H1 (cell line): ENCODE measurements around the gene RTCA. TPM values are rescaled to one million over a fixed set of nuclear protein-coding genes. Genes with fewer than 3 reads are reported as not detected.

Experiments used
- CTCF ChIA-PET: fragments of 300-600 bp; sonication (Branson Sonifier 250); formaldehyde crosslinking; loops from one replicate; lab custom pipeline; 2021; ENCODE audit not compliant: partially characterized antibody; lab: Charles Lee
- POLR2A ChIA-PET: fragments of 300-600 bp; sonication (Branson Sonifier 250); formaldehyde crosslinking; loops from one replicate; lab custom pipeline; 2021; ENCODE audit warnings: inconsistent platforms; ENCODE audit not compliant: partially characterized antibody; lab: Charles Lee
- DNase-seq, 2 experiments: peaks; one replicate each; pipeline versions ENCODE4 v3.0.0 to v3.0.0-alpha.2; 2010 to 2022; ENCODE audit warnings: low spot score in 2 of 2, low read depth in 1 of 2, mixed read lengths in 1 of 2
- FAIRE-seq: peaks from 2 replicates; lab custom pipeline; 2011; peaks lifted over from hg19 to GRCh38; lab: Jason Lieb, UNC
- H2AFZ ChIP-seq: 2 replicates; pipeline ENCODE4 v1.8.1; 2012; ENCODE audit warnings: low read length, inconsistent platforms
- H2AK5ac ChIP-seq: 2 replicates; pipeline ENCODE4 v1.6.1; 2013; ENCODE audit warnings: low read depth, low read length
- H2BK120ac ChIP-seq: replicated peaks from 2 replicates; pipeline ENCODE3; 2013; ENCODE audit warnings: low read depth, low read length, inconsistent platforms
- H2BK12ac ChIP-seq: 2 replicates; pipeline ENCODE4 v1.6.1; 2013; ENCODE audit warnings: low read depth, low read length
- H2BK15ac ChIP-seq: 2 replicates; pipeline ENCODE4 v1.6.1; 2013; ENCODE audit warnings: low read length
- H2BK20ac ChIP-seq: 2 replicates; pipeline ENCODE4 v1.6.1; 2013; ENCODE audit warnings: low read length
- H2BK5ac ChIP-seq: 2 replicates; pipeline ENCODE4 v1.6.1; 2013; ENCODE audit warnings: low read depth, low read length
- H3K14ac ChIP-seq: 2 replicates; pipeline ENCODE4 v1.6.1; 2013; ENCODE audit warnings: inconsistent platforms; ENCODE audit not compliant: insufficient read length
- H3K18ac ChIP-seq: 2 replicates; pipeline ENCODE4 v1.6.1; 2013; ENCODE audit warnings: low read length; ENCODE audit errors: extremely low read depth
- H3K23ac ChIP-seq: 2 replicates; pipeline ENCODE4 v1.6.1; 2013; ENCODE audit warnings: inconsistent platforms; ENCODE audit not compliant: insufficient read length
- H3K23me2 ChIP-seq: 2 replicates; pipeline ENCODE4 v1.6.1; 2013; ENCODE audit warnings: low read depth, low read length
- H3K27ac ChIP-seq: 2 replicates; pipeline ENCODE4 v1.6.1; 2011; ENCODE audit warnings: low read depth, low read length, inconsistent platforms
- H3K27me3 ChIP-seq, 4 experiments: replicated peaks in 1 of 4; 1 replicate in 1 of 4; 2 replicates in 3 of 4; pipeline versions ENCODE4 v1.6.1 to v1.8.1; 2011 to 2013; ENCODE audit warnings: low read length in 3 of 4, mild to moderate bottlenecking in 3 of 4, inconsistent platforms in 2 of 4, mixed read lengths in 2 of 4, moderate library complexity in 1 of 4; ENCODE audit not compliant: control insufficient read depth in 3 of 4, insufficient read depth in 3 of 4; ENCODE audit errors: extremely low read depth in 1 of 4
- H3K36me3 ChIP-seq, 4 experiments: 2 replicates each; pipeline versions ENCODE4 v1.6.1 to v1.8.1; 2011 to 2013; ENCODE audit warnings: mild to moderate bottlenecking in 4 of 4, low read length in 3 of 4, moderate library complexity in 2 of 4, control low read depth in 1 of 4, inconsistent platforms in 1 of 4; ENCODE audit not compliant: insufficient read depth in 4 of 4, control insufficient read depth in 2 of 4
- H3K4ac ChIP-seq: replicated peaks from 2 replicates; pipeline ENCODE3; 2013; ENCODE audit warnings: low read length, low read depth, mixed read lengths, inconsistent platforms; ENCODE audit not compliant: insufficient read length
- H3K4me1 ChIP-seq, 4 experiments: replicated peaks in 1 of 4; 1 replicate in 1 of 4; 2 replicates in 3 of 4; pipeline versions ENCODE4 v1.6.1 to v1.8.1; 2011 to 2013; ENCODE audit warnings: low read length in 3 of 4, inconsistent platforms in 2 of 4, mixed read lengths in 1 of 4; ENCODE audit not compliant: insufficient read depth in 4 of 4, control insufficient read depth in 3 of 4
- H3K4me2 ChIP-seq, 2 experiments: 2 replicates each; pipeline versions ENCODE4 v1.6.1 to v1.8.1; 2011 to 2013; ENCODE audit warnings: low read depth in 2 of 2, low read length in 2 of 2, control low read depth in 1 of 2, inconsistent platforms in 1 of 2, mild to moderate bottlenecking in 1 of 2; ENCODE audit not compliant: insufficient read depth in 1 of 2
- H3K4me3 ChIP-seq, 4 experiments: fragments of 200-600, 300-600 bp in 1 of 4; sonication (generic), shearing (Covaris generic), sonication (Bioruptor Twin) in 1 of 4; 2 replicates each; pipeline versions ENCODE4 v1.5.1 to v1.8.1; 2011 to 2016; ENCODE audit warnings: low read length in 4 of 4, low read depth in 3 of 4, control low read depth in 2 of 4, inconsistent platforms in 2 of 4, mild to moderate bottlenecking in 2 of 4, mixed read lengths in 1 of 4, moderate library complexity in 1 of 4; ENCODE audit not compliant: insufficient read depth in 2 of 4; ENCODE audit errors: extremely low read depth in 1 of 4
- H3K56ac ChIP-seq: replicated peaks from 2 replicates; pipeline ENCODE3; 2013; ENCODE audit warnings: low read depth, mild to moderate bottlenecking, mixed read lengths, low read length, inconsistent platforms; ENCODE audit not compliant: insufficient read length
- H3K79me1 ChIP-seq: 2 replicates; pipeline ENCODE4 v1.6.1; 2013; ENCODE audit warnings: low read depth, low read length, control low read depth
- H3K79me2 ChIP-seq, 2 experiments: 2 replicates each; pipeline versions ENCODE4 v1.6.1 to v1.8.1; 2012 to 2013; ENCODE audit warnings: low read length in 2 of 2, mild to moderate bottlenecking in 2 of 2, inconsistent platforms in 1 of 2; ENCODE audit not compliant: insufficient read depth in 2 of 2, control insufficient read depth in 1 of 2
- H3K9ac ChIP-seq, 4 experiments: replicated peaks in 1 of 4; 1 replicate in 1 of 4; 2 replicates in 3 of 4; pipeline versions ENCODE4 v1.6.1 to v1.8.1; 2011 to 2013; ENCODE audit warnings: low read depth in 3 of 4, low read length in 3 of 4, control low read depth in 2 of 4, mild to moderate bottlenecking in 2 of 4, moderate library complexity in 2 of 4, inconsistent platforms in 1 of 4; ENCODE audit errors: extremely low read depth in 1 of 4
- H3K9me3 ChIP-seq, 2 experiments: 2 replicates each; pipeline versions ENCODE4 v1.6.1 to v1.8.1; 2012 to 2013; ENCODE audit warnings: mild to moderate bottlenecking in 2 of 2, moderate library complexity in 2 of 2, control low read depth in 1 of 2, inconsistent platforms in 1 of 2, low read depth in 1 of 2, low read length in 1 of 2, mixed read lengths in 1 of 2; ENCODE audit not compliant: insufficient read depth in 2 of 2
- H4K20me1 ChIP-seq, 2 experiments: replicated peaks in 1 of 2; 2 replicates each; pipeline versions ENCODE3 to v1.8.1; 2011 to 2013; ENCODE audit warnings: inconsistent platforms in 2 of 2, low read length in 2 of 2, mild to moderate bottlenecking in 1 of 2; ENCODE audit not compliant: insufficient read depth in 2 of 2, control insufficient read depth in 1 of 2
- H4K5ac ChIP-seq: 2 replicates; pipeline ENCODE4 v1.6.1; 2013; ENCODE audit warnings: low read length, low read depth, mixed read lengths, inconsistent platforms; ENCODE audit not compliant: insufficient read length
- H4K8ac ChIP-seq: 2 replicates; pipeline ENCODE4 v1.8.0; 2013; ENCODE audit warnings: mild to moderate bottlenecking, moderate library complexity, low read length, inconsistent platforms; ENCODE audit not compliant: insufficient read depth; ENCODE audit errors: extremely low read depth
- H4K91ac ChIP-seq: replicated peaks from 2 replicates; pipeline ENCODE3; 2013; ENCODE audit warnings: low read length, mixed read lengths, inconsistent platforms; ENCODE audit not compliant: insufficient read length
- BCL11A ChIP-seq, 2 experiments: IDR thresholded peaks; one replicate each; pipeline ENCODE4 v1.6.1; 2011; ENCODE audit warnings: low read depth in 2 of 2, low read length in 2 of 2, mild to moderate bottlenecking in 2 of 2
- JUND ChIP-seq: IDR thresholded peaks from 2 replicates; pipeline ENCODE4 v1.6.1; 2011; ENCODE audit warnings: mild to moderate bottlenecking, improper control_type of control experiment, low read length
- PHF8 ChIP-seq: fragments of 200-600 bp; sonication (generic); conservative IDR thresholded peaks from 2 replicates; pipeline ENCODE4 v1.7.1; 2012; ENCODE audit warnings: low read depth, mild to moderate bottlenecking, inconsistent platforms, low read length, moderate library complexity
- SIX5 ChIP-seq: IDR thresholded peaks from 2 replicates; pipeline ENCODE4 v1.6.1; 2011; ENCODE audit warnings: mild to moderate bottlenecking, low read depth, low read length
- SP2 ChIP-seq: IDR thresholded peaks from 2 replicates; pipeline ENCODE4 v1.6.1; 2012; ENCODE audit warnings: mild to moderate bottlenecking, low read length, inconsistent platforms
- YY1 ChIP-seq: IDR thresholded peaks from 2 replicates; pipeline ENCODE4 v1.6.1; 2011; ENCODE audit warnings: low read depth, mild to moderate bottlenecking, low read length
- WGBS, 2 experiments: shearing (Covaris generic) in 1 of 2; methylation state at CpG; one replicate each; pipeline versions ENCODE4 v1.1.6 to v1.1.7; 2013 to 2015; ENCODE audit warnings: low lambda C conversion rate in 2 of 2, mixed read lengths in 2 of 2, inconsistent platforms in 1 of 2, low coverage in 1 of 2, missing lambda C conversion rate in 1 of 2; ENCODE audit not compliant: insufficient replicate concordance in 2 of 2, insufficient coverage in 1 of 2, insufficient read length in 1 of 2; ENCODE audit errors: extremely low coverage in 1 of 2, missing lambda C conversion rate in 1 of 2; 5-methylcytosine and 5-hydroxymethylcytosine counted together
- polyA plus RNA-seq, 7 experiments: library from polyadenylated mRNA; depleted of rRNA in 3 of 7; stranded (reverse) in 5 of 7; unstranded in 2 of 7; fragments of >200 nt in 5 of 7; fragments of 200-250 nt in 2 of 7; gene quantifications; 1 replicate in 5 of 7; 2 replicates in 1 of 7; 4 replicates in 1 of 7; pipeline versions ENCODE4 v1.2.1 to v1.2.3, GENCODE V29; 2011 to 2013; ENCODE audit warnings: missing spikeins in 2 of 7, mixed read lengths in 2 of 7
- total RNA-seq: library from RNA; stranded (reverse); fragmentation: NEBNext Ultra II Directional; extraction: Animal tissue kit (Norgen Biotek cat#: 25700); gene quantifications from 2 replicates; pipeline ENCODE4 v1.2.1, GENCODE V29; 2021

RTCA gene
- total and polyA plus RNA-seq, 2 of the 8 experiments (the other 6 are each of a cell fraction or from before 2014, with no cell fraction given), result 13.8 to 31.6 TPM

DNA sequence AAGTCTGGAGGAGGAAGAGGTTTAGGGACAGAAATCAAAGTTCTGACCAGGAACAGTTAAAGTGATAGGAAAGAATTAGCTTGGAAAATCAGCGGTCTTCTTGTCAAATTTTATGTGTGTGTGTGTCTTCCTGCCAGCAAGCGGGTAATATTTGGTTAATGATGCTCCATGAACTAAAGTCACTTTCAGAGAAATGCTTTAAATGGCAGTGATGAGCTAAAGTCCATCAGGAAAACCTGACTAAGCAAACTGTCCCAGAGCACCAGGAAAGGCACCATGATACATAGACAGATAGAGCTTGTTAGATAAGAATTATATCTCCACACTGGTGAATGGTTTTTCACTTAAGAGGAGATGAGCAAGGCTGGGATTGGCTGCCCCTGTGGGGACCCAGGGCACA, 76.3 kb downstream of the RTCA start:
- H3K79me2 ChIP-seq, result no peaks in the 10 kb centered on the region
- H2BK5ac ChIP-seq, result no peak overlapping the region
- no peaks in the 10 kb centered on the region; a peak in 1 of 8 replicates for H3K36me3 ChIP-seq
- H3K27me3 ChIP-seq, result no peaks in the 10 kb centered on the region
- no peak overlapping the region for H4K91ac ChIP-seq
- no peaks in the 10 kb centered on the region for H3K9me3 ChIP-seq
- H3K23me2 ChIP-seq, result no peaks in the 10 kb centered on the region
- no peak overlapping the region for H4K5ac ChIP-seq
- no peak overlapping the region for H4K8ac ChIP-seq
- FAIRE-seq, result no peak
- TF ChIP-seq YY1, result no peak
- no peak for TF ChIP-seq PHF8
- TF ChIP-seq SP2, result no peak
- no peak for TF ChIP-seq SIX5
- TF ChIP-seq JUND, result no peak
- no peak for TF ChIP-seq BCL11A (IDR thresholded peaks at IDR 0.05; ENCODE audit: low read depth in 2 of 2, low read length in 2 of 2)
- TF ChIP-seq, all 59 proteins: peak for 0
- no peaks in the 10 kb centered on the region for H3K79me1 ChIP-seq
- ChIA-PET CTCF (interaction anchor here (1.1 kb wide), 1 partner anchor 15 kb away, joined by 3 read pairs; no protein-coding TSS in a partner anchor), POLR2A (interaction anchor here (1.9 kb wide), 1 partner anchor 10 kb away, joined by 10 read pairs; the partner anchor contains the start of gene CDC14A)
- H3K23ac ChIP-seq, result no peak overlapping the region
- H3K27ac ChIP-seq, result no peak overlapping the region
- H3K4me3 ChIP-seq, result no peak overlapping the region
- H3K4ac ChIP-seq, result no peak overlapping the region
- no peak for DNase-seq
- H2BK120ac ChIP-seq, result no peak overlapping the region
- no peaks in the 10 kb centered on the region for H4K20me1 ChIP-seq
- H2BK20ac ChIP-seq, result no peak overlapping the region
- no peak overlapping the region for H3K9ac ChIP-seq
- peak overlapping the region; percentile 6 for H3K56ac ChIP-seq
- H2AFZ ChIP-seq, result no peak overlapping the region
- H3K14ac ChIP-seq, result no peak overlapping the region
- no peak overlapping the region for H2BK15ac ChIP-seq
- no peak overlapping the region for H3K18ac ChIP-seq
- no peak overlapping the region for H3K4me2 ChIP-seq
- peaks cover 0 to 4% (median 0%) of the 10 kb centered on the region in 4 experiments; a peak in 1 of 7 replicates for H3K4me1 ChIP-seq
- WGBS, 2 experiments, result 98% methylated on average over 2 of the region's 2 CpGs; no CpG with 5 or more reads in 1 of the 2 experiments
- no peak overlapping the region for H2AK5ac ChIP-seq
- H2BK12ac ChIP-seq, result no peak overlapping the region
